H1 (cell line): ENCODE measurements around the gene CCDC144A.
"Not testable (repeated sequence)": the region's sequence is repeated elsewhere in the genome, so short reads cannot be mapped to it uniquely, and the experiment has no call there.

Experiments
- BRCA1 ChIP-seq: IDR thresholded peaks from 2 replicates; pipeline ENCODE4 v1.6.1; 2012; ENCODE audit warnings: low read depth, low read length, improper control_type of control experiment
- CBX5 ChIP-seq: fragments of 300-800, 300-1000 bp; sonication (generic); IDR thresholded peaks from 2 replicates; pipeline ENCODE4 v1.7.1; 2016; ENCODE audit warnings: antibody characterized with exemption, low read length, low read depth
- CREB1 ChIP-seq: IDR thresholded peaks from 2 replicates; pipeline ENCODE4 v1.6.1; 2012; ENCODE audit warnings: inconsistent platforms
- CTCF ChIP-seq, 3 experiments: IDR thresholded peaks; 1 replicate in 2 of 3; 2 replicates in 1 of 3; pipeline versions ENCODE4 v1.5.1 to v1.6.1; 2011; ENCODE audit warnings: low read length in 3 of 3, mild to moderate bottlenecking in 3 of 3, inconsistent platforms in 2 of 3, low read depth in 1 of 3, moderate library complexity in 1 of 3; ENCODE audit not compliant: insufficient read depth in 1 of 3; ENCODE audit errors: control extremely low read depth in 1 of 3
- JUN ChIP-seq: IDR thresholded peaks from 2 replicates; pipeline ENCODE4 v1.6.1; 2011; ENCODE audit warnings: low read depth, mild to moderate bottlenecking, improper control_type of control experiment, low read length
- TAF1 ChIP-seq: IDR thresholded peaks from 2 replicates; pipeline ENCODE4 v1.6.1; 2011; ENCODE audit warnings: mild to moderate bottlenecking, low read depth, low read length
- YY1 ChIP-seq: IDR thresholded peaks from 2 replicates; pipeline ENCODE4 v1.6.1; 2011; ENCODE audit warnings: low read depth, mild to moderate bottlenecking, low read length

DNA sequence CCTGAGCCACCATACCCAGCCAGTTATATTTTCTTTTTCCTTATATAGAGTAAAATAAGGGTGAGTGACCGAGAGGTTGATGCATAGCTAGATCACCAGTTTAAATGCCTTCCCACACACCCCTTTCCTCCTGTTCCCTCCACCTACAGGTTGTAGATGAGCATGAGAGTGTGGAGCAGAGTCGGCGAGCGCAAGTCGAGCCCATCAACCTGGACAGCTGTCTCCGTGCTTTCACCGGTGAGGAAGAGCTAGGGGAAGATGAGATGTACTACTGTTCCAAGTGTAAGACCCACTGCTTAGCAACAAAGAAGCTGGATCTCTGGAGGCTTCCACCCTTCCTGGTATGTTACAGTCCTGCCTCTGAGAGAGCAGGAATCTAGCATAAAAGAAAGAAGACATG lies 105.9 kb downstream of the CCDC144A start:
- TF ChIP-seq CTCF (IDR thresholded peaks at IDR 0.05; ENCODE audit: control extremely low read depth in 1 of 3, insufficient read depth in 1 of 3, low read depth in 1 of 3, low read length in 3 of 3); BRCA1; CBX5; YY1; JUN; CREB1; TAF1: not testable (repeated sequence)
